GM12878 (cell line): Measurements from ENCODE around the gene FEZF2. TPM values are rescaled to one million over a fixed set of nuclear protein-coding genes. Genes with fewer than 3 reads are reported as not detected.

ENCODE experiments used
- ATAC-seq: fragments of 200-7000 bp; cut with Tn5 transposase; 3 replicates; pipeline ENCODE4 v1.9.1; 2020; ENCODE audit warnings: mild to moderate bottlenecking, moderate library complexity
- BruUV-seq: library from RNA; stranded (reverse); fragments of 400-500 nt; replicated peaks from 2 replicates; lab custom pipeline; 2021; lab: Mats Ljungman, UMichigan
- CTCF ChIA-PET: fragments of 300-600 bp; sonication (Branson Sonifier 250); formaldehyde crosslinking; extraction: SDS; loops from one replicate; lab custom pipeline; 2021; ENCODE audit warnings: inconsistent platforms; lab: Yijun Ruan, JAX
- POLR2A ChIA-PET: fragments of 350-600 bp; formaldehyde crosslinking; extraction: SDS; loops from one replicate; lab custom pipeline; 2021; ENCODE audit warnings: inconsistent platforms; lab: Charles Lee
- RAD21 ChIA-PET: fragments of 300-600 bp; sonication (Branson Sonifier 250); formaldehyde crosslinking; loops from one replicate; lab custom pipeline; 2023; ENCODE audit warnings: antibody characterized with exemption; ENCODE audit not compliant: unreplicated experiment; lab: Charles Lee
- SMC1A ChIA-PET: fragments of 300-600 bp; sonication (Branson Sonifier 250); formaldehyde crosslinking; loops from one replicate; lab custom pipeline; 2023; ENCODE audit not compliant: unreplicated experiment, uncharacterized antibody; lab: Charles Lee
- DNase-seq: peaks from one replicate; pipeline ENCODE4 v3.0.0-alpha.2; 2011; ENCODE audit warnings: low read depth, low spot score
- FAIRE-seq: peaks from 3 replicates; lab custom pipeline; 2011; peaks lifted over from hg19 to GRCh38; lab: Jason Lieb, UNC
- H2AFZ ChIP-seq: 2 replicates; pipeline ENCODE4 v1.6.0; 2011; ENCODE audit warnings: low read depth, low read length, control low read depth; ENCODE audit not compliant: control insufficient read depth
- H3K27ac ChIP-seq: 2 replicates; pipeline ENCODE4 v1.5.1; 2011; ENCODE audit warnings: control low read depth; ENCODE audit not compliant: control insufficient read depth, insufficient read depth
- H3K27me3 ChIP-seq, 2 experiments: replicated peaks in 1 of 2; 2 replicates each; pipeline versions ENCODE4 v1.6.0 to v1.6.1; 2011; ENCODE audit warnings: low read length in 1 of 2; ENCODE audit not compliant: control insufficient read depth in 2 of 2, insufficient read depth in 2 of 2
- H3K36me3 ChIP-seq, 2 experiments: 2 replicates each; pipeline ENCODE4 v1.5.1; 2011; ENCODE audit warnings: low read length in 1 of 2; ENCODE audit not compliant: control insufficient read depth in 2 of 2, insufficient read depth in 2 of 2
- H3K4me1 ChIP-seq: 2 replicates; pipeline ENCODE4 v1.6.1; 2011; ENCODE audit warnings: mild to moderate bottlenecking, low read length, moderate library complexity, mixed read lengths; ENCODE audit not compliant: control insufficient read depth, insufficient read depth
- H3K4me2 ChIP-seq: 2 replicates; pipeline ENCODE4 v1.6.0; 2011; ENCODE audit warnings: control low read depth; ENCODE audit not compliant: control insufficient read depth, insufficient read depth
- H3K4me3 ChIP-seq: fragments of 200-600 bp; sonication (generic); 2 replicates; pipeline ENCODE4 v1.5.1; 2016
- H3K79me2 ChIP-seq: 2 replicates; pipeline ENCODE4 v1.6.0; 2011; ENCODE audit warnings: low read length; ENCODE audit not compliant: control insufficient read depth, insufficient read depth
- H3K9ac ChIP-seq: 2 replicates; pipeline ENCODE4 v1.8.0; 2011; ENCODE audit warnings: low read length, control low read depth, mixed read lengths; ENCODE audit not compliant: control insufficient read depth, insufficient read depth
- H3K9me3 ChIP-seq: replicated peaks from 3 replicates; pipeline ENCODE4 v1.5.1; 2011; ENCODE audit warnings: mild to moderate bottlenecking, low read length; ENCODE audit not compliant: control insufficient read depth, insufficient read depth
- H4K20me1 ChIP-seq: 2 replicates; pipeline ENCODE4 v1.6.0; 2011; ENCODE audit not compliant: control insufficient read depth, insufficient read depth
- IKZF1 ChIP-seq: fragments of 450-650 bp; conservative IDR thresholded peaks from 2 replicates; pipeline ENCODE4 v1.6.1; 2017; ENCODE audit warnings: antibody characterized with exemption, mild to moderate bottlenecking
- RCOR1 ChIP-seq: conservative IDR thresholded peaks from 2 replicates; pipeline ENCODE4 v1.6.1; 2012; ENCODE audit warnings: low read depth, low read length, improper control_type of control experiment
- RFX5 ChIP-seq: IDR thresholded peaks from 2 replicates; pipeline ENCODE4 v1.6.1; 2011; ENCODE audit warnings: low read depth, low read length, improper control_type of control experiment
- SREBF2 ChIP-seq: IDR thresholded peaks from 2 replicates; pipeline ENCODE4 v1.6.1; 2012; ENCODE audit warnings: mild to moderate bottlenecking, low read length
- SRF ChIP-seq, 2 experiments: IDR thresholded peaks; 2 replicates each; pipeline ENCODE4 v1.6.1; 2011; ENCODE audit warnings: low read depth in 2 of 2, low read length in 2 of 2, mild to moderate bottlenecking in 1 of 2, moderate library complexity in 1 of 2
- STAT1 ChIP-seq: fragments of 450-650 bp; conservative IDR thresholded peaks from 2 replicates; pipeline ENCODE4 v1.6.1; 2014; ENCODE audit warnings: antibody characterized with exemption, mild to moderate bottlenecking
- ZNF207 ChIP-seq: fragments of 450-650 bp; IDR thresholded peaks from 2 replicates; pipeline ENCODE4 v1.6.1; 2014; ENCODE audit warnings: antibody characterized with exemption, mild to moderate bottlenecking, borderline replicate concordance
- ZZZ3 ChIP-seq: IDR thresholded peaks from 2 replicates; pipeline ENCODE4 v1.6.1; 2011; ENCODE audit warnings: low read depth; ENCODE audit not compliant: control insufficient read depth, insufficient read length
- WGBS: methylation state at CpG from one replicate; pipeline ENCODE4 v1.1.6; 2016; ENCODE audit warnings: low lambda C conversion rate; ENCODE audit not compliant: insufficient replicate concordance, insufficient coverage; ENCODE audit errors: missing lambda C conversion rate; 5-methylcytosine and 5-hydroxymethylcytosine counted together
- in situ Hi-C: fragments of 300-500 bp; cut with MboI; formaldehyde crosslinking; loops from 9 replicates; pipeline ENCODE4 v1.14.3; 2018; ENCODE audit warnings: mixed read lengths
- intact Hi-C: fragments of 100-400 bp; cut with micrococcal nuclease; formaldehyde crosslinking; loops from one replicate; pipeline ENCODE4 v1.14.2; 2022; ENCODE audit not compliant: unreplicated experiment
- polyA plus RNA-seq, 11 experiments: library from polyadenylated mRNA; depleted of rRNA in 4 of 11; unstranded in 6 of 11; stranded (reverse) in 5 of 11; fragments of >200 nt; fragmentation: Nextera tagmentation in 4 of 11; fragmentation: Illumina TruSeq in 1 of 11; extraction: Ambion mirVana in 4 of 11; extraction: Trizol in 1 of 11; gene quantifications; 1 replicate in 1 of 11; 2 replicates in 10 of 11; pipeline versions ENCODE4 v1.2.1 to v1.2.3, GENCODE V29; 2011 to 2016; ENCODE audit warnings: inconsistent platforms in 2 of 11, missing spikeins in 2 of 11, low read depth in 1 of 11
- total RNA-seq, 4 experiments: library from RNA; depleted of rRNA in 3 of 4; stranded (reverse); fragments of >200 nt in 3 of 4; fragmentation: Illumina TruSeq in 1 of 4; extraction: Trizol in 1 of 4; gene quantifications; 2 replicates each; pipeline versions ENCODE4 v1.2.1 to v1.2.3, GENCODE V29; 2013 to 2021
- TF ChIP-seq, protein P1 (sequence below): IDR thresholded peaks from 2 replicates; pipeline ENCODE4 v1.6.1; 2011; ENCODE audit warnings: low read depth, low read length, improper control_type of control experiment, borderline replicate concordance
- TF ChIP-seq, protein P2 (sequence below): IDR thresholded peaks from 2 replicates; pipeline ENCODE4 v1.6.1; 2012; ENCODE audit warnings: low read depth, low read length, improper control_type of control experiment
- TF ChIP-seq, protein P3 (sequence below): fragments of 450-650 bp; IDR thresholded peaks from 2 replicates; pipeline ENCODE4 v1.6.1; 2016; ENCODE audit warnings: mild to moderate bottlenecking
- TF ChIP-seq, protein P4 (sequence below): fragments of 450-650 bp; formaldehyde crosslinking; IDR thresholded peaks from 2 replicates; pipeline ENCODE4 v1.4.0; 2022; ENCODE audit warnings: mild to moderate bottlenecking, moderate library complexity
- TF ChIP-seq, protein P5 (sequence below), 3 experiments: IDR thresholded peaks in 2 of 3; conservative IDR thresholded peaks in 1 of 3; 2 replicates each; pipeline ENCODE4 v1.5.1; 2011; ENCODE audit warnings: low read depth in 3 of 3, low read length in 3 of 3, mild to moderate bottlenecking in 3 of 3, control low read depth in 2 of 3, moderate library complexity in 2 of 3, inconsistent platforms in 1 of 3, mixed read lengths in 1 of 3; ENCODE audit not compliant: control insufficient read depth in 2 of 3, insufficient read depth in 1 of 3; ENCODE audit errors: extremely low read depth in 1 of 3

The FEZF2 gene
- total and polyA plus RNA-seq, 10 of the 15 experiments (the other 5 are each of a cell fraction or from before 2014, with no cell fraction given) = not detected

DNA sequence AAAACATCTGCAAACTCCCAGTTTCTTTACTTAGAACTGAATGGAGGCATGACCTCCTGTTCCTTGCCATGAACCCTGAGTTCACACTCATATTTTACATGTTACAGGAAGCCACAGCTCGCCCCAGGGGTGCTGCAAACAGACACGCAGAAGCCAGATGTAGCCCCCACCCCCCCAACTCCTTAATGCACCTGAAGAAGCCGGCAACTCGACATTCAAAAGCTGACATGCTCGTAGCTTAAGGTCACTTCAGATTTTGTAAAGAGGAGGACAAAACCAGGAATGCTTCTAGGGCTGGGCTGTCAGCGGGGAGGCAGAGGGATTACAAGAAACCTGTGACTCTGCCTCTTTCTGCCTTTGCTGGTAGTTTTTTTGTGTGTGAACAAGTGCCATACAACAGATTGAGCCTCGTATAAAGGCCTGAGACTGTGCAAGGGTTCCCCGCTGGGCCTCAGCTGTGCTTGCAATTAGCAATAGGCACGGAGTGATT lies 42.0 kb upstream of the FEZF2 start (continued):
- TF ChIP-seq, protein P1, sequence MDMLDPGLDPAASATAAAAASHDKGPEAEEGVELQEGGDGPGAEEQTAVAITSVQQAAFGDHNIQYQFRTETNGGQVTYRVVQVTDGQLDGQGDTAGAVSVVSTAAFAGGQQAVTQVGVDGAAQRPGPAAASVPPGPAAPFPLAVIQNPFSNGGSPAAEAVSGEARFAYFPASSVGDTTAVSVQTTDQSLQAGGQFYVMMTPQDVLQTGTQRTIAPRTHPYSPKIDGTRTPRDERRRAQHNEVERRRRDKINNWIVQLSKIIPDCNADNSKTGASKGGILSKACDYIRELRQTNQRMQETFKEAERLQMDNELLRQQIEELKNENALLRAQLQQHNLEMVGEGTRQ = no peak

DNA sequence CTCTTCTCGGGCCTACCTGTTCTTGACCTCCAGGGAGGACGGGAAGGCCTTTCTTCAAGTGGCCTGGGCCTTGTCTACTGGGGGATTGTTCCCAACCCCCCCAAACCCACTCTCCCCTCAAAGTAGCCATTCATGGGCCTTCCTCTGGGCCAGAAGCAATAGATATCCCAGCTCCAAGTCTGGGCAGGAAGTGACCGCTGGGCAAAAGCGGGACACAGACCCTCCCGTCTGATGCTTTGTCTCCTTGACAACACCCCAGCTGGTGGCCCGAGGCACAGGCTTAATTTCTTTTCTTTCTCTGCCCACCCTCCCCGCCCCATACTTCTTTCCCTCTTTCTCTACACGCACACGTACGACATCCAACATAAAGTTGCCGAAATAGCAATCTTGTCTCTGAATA lies 41.4 kb upstream of the FEZF2 start:
- Histone ChIP-seq H3K36me3 (no peaks in the 10 kb centered on the region), H3K4me2 (no peak overlapping the region), H2AFZ (no peak overlapping the region), H4K20me1 (no peaks in the 10 kb centered on the region), H3K9ac (no peak overlapping the region), H3K27ac (no peak overlapping the region), H3K9me3 (no peaks in the 10 kb centered on the region), H3K4me1 (no peaks in the 10 kb centered on the region), H3K79me2 (no peaks in the 10 kb centered on the region), H3K4me3 (no peak overlapping the region), H3K27me3 (no peaks in the 10 kb centered on the region)
- SMC1A ChIA-PET = no interaction called here
- POLR2A ChIA-PET = no interaction called here
- no peak for FAIRE-seq
- WGBS = 42% methylated on average over 11 of the region's 11 CpGs
- RAD21 ChIA-PET = no interaction called here
- in situ Hi-C loops (no loop called here), intact Hi-C loops (no loop called here)
- CTCF ChIA-PET = no interaction called here
- DNase-seq = no peak
- BruUV-seq = no TSS peak
- ATAC-seq = no peak
- TF ChIP-seq, protein P2, sequence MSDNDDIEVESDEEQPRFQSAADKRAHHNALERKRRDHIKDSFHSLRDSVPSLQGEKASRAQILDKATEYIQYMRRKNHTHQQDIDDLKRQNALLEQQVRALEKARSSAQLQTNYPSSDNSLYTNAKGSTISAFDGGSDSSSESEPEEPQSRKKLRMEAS = no peak
- TF ChIP-seq, protein P3, sequence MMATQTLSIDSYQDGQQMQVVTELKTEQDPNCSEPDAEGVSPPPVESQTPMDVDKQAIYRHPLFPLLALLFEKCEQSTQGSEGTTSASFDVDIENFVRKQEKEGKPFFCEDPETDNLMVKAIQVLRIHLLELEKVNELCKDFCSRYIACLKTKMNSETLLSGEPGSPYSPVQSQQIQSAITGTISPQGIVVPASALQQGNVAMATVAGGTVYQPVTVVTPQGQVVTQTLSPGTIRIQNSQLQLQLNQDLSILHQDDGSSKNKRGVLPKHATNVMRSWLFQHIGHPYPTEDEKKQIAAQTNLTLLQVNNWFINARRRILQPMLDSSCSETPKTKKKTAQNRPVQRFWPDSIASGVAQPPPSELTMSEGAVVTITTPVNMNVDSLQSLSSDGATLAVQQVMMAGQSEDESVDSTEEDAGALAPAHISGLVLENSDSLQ = no peak
- TF ChIP-seq SREBF2 (no peak), ZNF207 (no peak), RFX5 (no peak), STAT1 (no peak), IKZF1 (no peak), SRF (IDR thresholded peaks at IDR 0.05; ENCODE audit: low read depth in 2 of 2, low read length in 2 of 2) (no peak), RCOR1 (no peak), ZZZ3 (no peak)
- TF ChIP-seq, protein P4, sequence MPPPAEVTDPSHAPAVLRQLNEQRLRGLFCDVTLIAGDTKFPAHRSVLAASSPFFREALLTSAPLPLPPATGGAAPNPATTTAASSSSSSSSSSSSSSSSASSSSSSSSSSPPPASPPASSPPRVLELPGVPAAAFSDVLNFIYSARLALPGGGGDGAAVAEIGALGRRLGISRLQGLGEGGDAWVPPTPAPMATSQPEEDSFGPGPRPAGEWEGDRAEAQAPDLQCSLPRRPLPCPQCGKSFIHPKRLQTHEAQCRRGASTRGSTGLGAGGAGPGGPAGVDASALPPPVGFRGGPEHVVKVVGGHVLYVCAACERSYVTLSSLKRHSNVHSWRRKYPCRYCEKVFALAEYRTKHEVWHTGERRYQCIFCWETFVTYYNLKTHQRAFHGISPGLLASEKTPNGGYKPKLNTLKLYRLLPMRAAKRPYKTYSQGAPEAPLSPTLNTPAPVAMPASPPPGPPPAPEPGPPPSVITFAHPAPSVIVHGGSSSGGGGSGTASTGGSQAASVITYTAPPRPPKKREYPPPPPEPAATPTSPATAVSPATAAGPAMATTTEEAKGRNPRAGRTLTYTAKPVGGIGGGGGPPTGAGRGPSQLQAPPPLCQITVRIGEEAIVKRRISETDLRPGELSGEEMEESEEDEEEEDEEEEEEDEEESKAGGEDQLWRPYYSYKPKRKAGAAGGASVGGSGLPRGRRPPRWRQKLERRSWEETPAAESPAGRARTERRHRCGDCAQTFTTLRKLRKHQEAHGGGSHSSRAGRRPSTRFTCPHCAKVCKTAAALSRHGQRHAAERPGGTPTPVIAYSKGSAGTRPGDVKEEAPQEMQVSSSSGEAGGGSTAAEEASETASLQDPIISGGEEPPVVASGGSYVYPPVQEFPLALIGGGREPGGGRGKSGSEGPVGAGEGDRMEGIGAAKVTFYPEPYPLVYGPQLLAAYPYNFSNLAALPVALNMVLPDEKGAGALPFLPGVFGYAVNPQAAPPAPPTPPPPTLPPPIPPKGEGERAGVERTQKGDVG (CRISPR knock-in tag) = no peak
- TF ChIP-seq, protein P5, sequence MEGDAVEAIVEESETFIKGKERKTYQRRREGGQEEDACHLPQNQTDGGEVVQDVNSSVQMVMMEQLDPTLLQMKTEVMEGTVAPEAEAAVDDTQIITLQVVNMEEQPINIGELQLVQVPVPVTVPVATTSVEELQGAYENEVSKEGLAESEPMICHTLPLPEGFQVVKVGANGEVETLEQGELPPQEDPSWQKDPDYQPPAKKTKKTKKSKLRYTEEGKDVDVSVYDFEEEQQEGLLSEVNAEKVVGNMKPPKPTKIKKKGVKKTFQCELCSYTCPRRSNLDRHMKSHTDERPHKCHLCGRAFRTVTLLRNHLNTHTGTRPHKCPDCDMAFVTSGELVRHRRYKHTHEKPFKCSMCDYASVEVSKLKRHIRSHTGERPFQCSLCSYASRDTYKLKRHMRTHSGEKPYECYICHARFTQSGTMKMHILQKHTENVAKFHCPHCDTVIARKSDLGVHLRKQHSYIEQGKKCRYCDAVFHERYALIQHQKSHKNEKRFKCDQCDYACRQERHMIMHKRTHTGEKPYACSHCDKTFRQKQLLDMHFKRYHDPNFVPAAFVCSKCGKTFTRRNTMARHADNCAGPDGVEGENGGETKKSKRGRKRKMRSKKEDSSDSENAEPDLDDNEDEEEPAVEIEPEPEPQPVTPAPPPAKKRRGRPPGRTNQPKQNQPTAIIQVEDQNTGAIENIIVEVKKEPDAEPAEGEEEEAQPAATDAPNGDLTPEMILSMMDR (IDR thresholded peaks at IDR 0.05 in 2 of 3, conservative IDR thresholded peaks at IDR 0.05 in 1 of 3; ENCODE audit: control insufficient read depth in 2 of 3, extremely low read depth in 1 of 3, insufficient read depth in 1 of 3, low read depth in 3 of 3, low read length in 3 of 3) = no peak
